ENCODE data around the gene OR6B2.

The OR6B2 gene

DNA sequence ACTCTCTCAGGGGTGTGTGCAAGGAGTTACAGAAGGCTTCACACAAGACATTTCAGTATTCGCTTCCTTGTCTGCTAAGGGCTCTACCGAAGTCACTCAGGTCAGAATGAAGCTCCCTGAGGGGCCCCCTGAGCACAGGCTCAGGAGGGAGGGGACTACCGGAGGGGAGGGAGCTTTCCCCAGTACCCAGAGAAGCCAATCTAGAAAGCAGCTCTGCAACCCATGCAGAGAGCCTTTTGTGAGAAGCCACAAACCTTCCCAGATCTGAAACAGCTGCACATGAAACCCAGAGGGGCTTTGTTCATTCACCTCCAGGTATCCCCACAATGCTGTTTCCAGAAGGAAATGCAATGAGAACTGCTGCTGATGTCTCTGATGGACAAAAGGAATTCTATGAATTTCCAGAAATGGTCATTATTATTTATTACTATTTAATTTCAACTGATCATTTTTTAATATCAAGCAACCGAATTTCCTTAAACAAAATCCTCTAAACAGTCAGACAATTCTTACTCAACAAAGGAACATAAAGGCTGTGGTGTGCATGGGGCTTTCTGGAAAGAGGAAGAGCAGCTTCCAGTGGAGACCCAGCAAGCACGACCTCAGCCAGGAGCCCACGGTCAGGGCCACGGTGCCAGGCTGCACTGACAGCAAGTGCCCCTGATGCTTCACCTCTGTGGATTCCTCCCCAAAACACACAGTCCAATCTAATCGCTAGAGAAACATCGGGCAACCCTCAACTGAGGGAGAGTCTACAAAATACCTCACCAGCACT is 47.0 kb downstream of the OR6B2 start:
- FAIRE-seq = no peak
- no peak for DNase-seq (ENCODE audit: low spot score)

All from urothelium cell line (cell line).